IMR-90 (cell line): ENCODE results near the gene VASN. TPM values are rescaled to one million over a fixed set of nuclear protein-coding genes. Genes with fewer than 3 reads are reported as not detected.

Experiments used
- ATAC-seq: fragments of 200-7000 bp; cut with Tn5 transposase; 2 replicates; pipeline ENCODE4 v1.9.1; 2020; ENCODE audit warnings: low read depth, mild to moderate bottlenecking, moderate library complexity
- BruUV-seq: library from RNA; stranded (reverse); fragments of 400-500 nt; replicated peaks from 2 replicates; lab custom pipeline; 2021; lab: Mats Ljungman, UMichigan
- CTCF ChIA-PET: fragments of 300-600 bp; formaldehyde crosslinking; extraction: SDS; loops from one replicate; lab custom pipeline; 2021; ENCODE audit warnings: antibody characterized with exemption; lab: Yijun Ruan, JAX
- POLR2A ChIA-PET: fragments of 300-600 bp; sonication (Branson Sonifier 250); formaldehyde crosslinking; loops from one replicate; lab custom pipeline; 2022; ENCODE audit warnings: antibody characterized with exemption; ENCODE audit not compliant: unreplicated experiment; lab: Charles Lee
- DNase-seq: peaks from one replicate; pipeline ENCODE4 v3.0.0; 2013
- H2AFZ ChIP-seq: replicated peaks from 2 replicates; pipeline ENCODE3; 2013; ENCODE audit warnings: low read length, mild to moderate bottlenecking; ENCODE audit not compliant: poor library complexity
- H2AK5ac ChIP-seq: 2 replicates; pipeline ENCODE4 v1.6.1; 2013; ENCODE audit warnings: low read depth, low read length, inconsistent platforms
- H2AK9ac ChIP-seq: replicated peaks from 2 replicates; pipeline ENCODE3; 2013; ENCODE audit warnings: mild to moderate bottlenecking, low read depth, low read length, moderate library complexity; ENCODE audit not compliant: poor library complexity
- H2BK120ac ChIP-seq: 2 replicates; pipeline ENCODE4 v1.6.1; 2013; ENCODE audit warnings: low read depth, low read length, inconsistent platforms
- H2BK15ac ChIP-seq: 3 replicates; pipeline ENCODE4 v1.6.1; 2013; ENCODE audit warnings: low read depth, low read length, inconsistent platforms
- H2BK20ac ChIP-seq: 2 replicates; pipeline ENCODE4 v1.6.1; 2013; ENCODE audit warnings: low read depth, mild to moderate bottlenecking, inconsistent platforms, low read length, moderate library complexity
- H2BK5ac ChIP-seq: 2 replicates; pipeline ENCODE4 v1.6.1; 2013; ENCODE audit warnings: mild to moderate bottlenecking, low read depth, low read length, inconsistent platforms; ENCODE audit not compliant: poor library complexity, severe bottlenecking
- H3K14ac ChIP-seq: replicated peaks from 2 replicates; pipeline ENCODE4 v1.6.1; 2013; ENCODE audit warnings: low read depth, low read length, inconsistent platforms
- H3K18ac ChIP-seq: 2 replicates; pipeline ENCODE4 v1.6.1; 2013; ENCODE audit warnings: low read depth, low read length, control low read depth
- H3K23ac ChIP-seq: 2 replicates; pipeline ENCODE4 v1.6.1; 2013; ENCODE audit warnings: low read depth, low read length, inconsistent platforms
- H3K27ac ChIP-seq: 2 replicates; pipeline ENCODE4 v1.5.1; 2013; ENCODE audit warnings: mild to moderate bottlenecking, control low read depth, low read length; ENCODE audit not compliant: insufficient read depth
- H3K27me3 ChIP-seq: 2 replicates; pipeline ENCODE4 v1.6.1; 2013; ENCODE audit warnings: low read length; ENCODE audit not compliant: control insufficient read depth, insufficient read depth
- H3K36me3 ChIP-seq: 2 replicates; pipeline ENCODE4 v1.6.1; 2013; ENCODE audit warnings: low read length, mixed read lengths; ENCODE audit not compliant: control insufficient read depth, insufficient read depth
- H3K4ac ChIP-seq: 2 replicates; pipeline ENCODE4 v1.6.1; 2013; ENCODE audit warnings: low read depth, low read length, inconsistent platforms
- H3K4me1 ChIP-seq: 2 replicates; pipeline ENCODE4 v1.6.1; 2013; ENCODE audit warnings: low read length, mixed read lengths; ENCODE audit not compliant: control insufficient read depth, insufficient read depth
- H3K4me2 ChIP-seq: 2 replicates; pipeline ENCODE4 v1.6.1; 2013; ENCODE audit warnings: low read depth, mild to moderate bottlenecking, control low read depth, low read length, moderate library complexity
- H3K4me3 ChIP-seq: 2 replicates; pipeline ENCODE4 v1.5.1; 2013; ENCODE audit warnings: low read depth, mild to moderate bottlenecking, control low read depth, low read length, moderate library complexity; ENCODE audit not compliant: insufficient read depth
- H3K56ac ChIP-seq: 2 replicates; pipeline ENCODE4 v1.6.1; 2013; ENCODE audit warnings: low read length, inconsistent platforms; ENCODE audit not compliant: insufficient read depth; ENCODE audit errors: extremely low read depth
- H3K79me1 ChIP-seq, 2 experiments: 2 replicates each; pipeline ENCODE4 v1.6.1; 2013; ENCODE audit warnings: low read length in 2 of 2, inconsistent platforms in 1 of 2, low read depth in 1 of 2
- H3K9ac ChIP-seq: 2 replicates; pipeline ENCODE4 v1.6.1; 2013; ENCODE audit warnings: low read depth, low read length, control low read depth
- H3K9me1 ChIP-seq: 2 replicates; pipeline ENCODE4 v1.6.1; 2013; ENCODE audit warnings: low read length, inconsistent platforms; ENCODE audit not compliant: insufficient read depth
- H3K9me3 ChIP-seq: 2 replicates; pipeline ENCODE4 v1.6.1; 2013; ENCODE audit warnings: low read length; ENCODE audit not compliant: control insufficient read depth, insufficient read depth
- H4K20me1 ChIP-seq: 2 replicates; pipeline ENCODE4 v1.6.1; 2013; ENCODE audit warnings: low read length, inconsistent platforms; ENCODE audit not compliant: insufficient read depth
- H4K5ac ChIP-seq: 2 replicates; pipeline ENCODE4 v1.6.1; 2013; ENCODE audit warnings: mild to moderate bottlenecking, low read depth, low read length, control low read depth
- H4K8ac ChIP-seq, 2 experiments: 2 replicates each; pipeline ENCODE4 v1.6.1; 2013; ENCODE audit warnings: low read depth in 2 of 2, low read length in 2 of 2, control low read depth in 1 of 2, inconsistent platforms in 1 of 2
- H4K91ac ChIP-seq: 2 replicates; pipeline ENCODE4 v1.6.1; 2013; ENCODE audit warnings: low read depth, low read length, inconsistent platforms; ENCODE audit not compliant: insufficient read depth
- BHLHE40 ChIP-seq: fragments of 150-350 bp; IDR thresholded peaks from 2 replicates; pipeline ENCODE4 v1.6.1; 2016; ENCODE audit warnings: mild to moderate bottlenecking, low read depth, low read length
- CEBPB ChIP-seq: IDR thresholded peaks from 2 replicates; pipeline ENCODE4 v1.6.1; 2012; ENCODE audit warnings: low read depth, low read length, improper control_type of control experiment
- CHD1 ChIP-seq: IDR thresholded peaks from 2 replicates; pipeline ENCODE4 v1.6.1; 2012; ENCODE audit warnings: low read depth, low read length, improper control_type of control experiment
- CTCF ChIP-seq: conservative IDR thresholded peaks from 2 replicates; pipeline ENCODE4 v1.5.1; 2012; ENCODE audit warnings: mild to moderate bottlenecking, low read depth, low read length, improper control_type of control experiment
- ELK1 ChIP-seq: fragments of 150-350 bp; IDR thresholded peaks from 2 replicates; pipeline ENCODE4 v1.6.1; 2016; ENCODE audit warnings: low read depth, mild to moderate bottlenecking, low read length, moderate library complexity, borderline replicate concordance
- MAZ ChIP-seq: IDR thresholded peaks from 2 replicates; pipeline ENCODE4 v1.6.1; 2012; ENCODE audit warnings: low read depth, mild to moderate bottlenecking, low read length, improper control_type of control experiment, moderate library complexity, borderline replicate concordance
- MXI1 ChIP-seq: IDR thresholded peaks from 2 replicates; pipeline ENCODE4 v1.6.1; 2012; ENCODE audit warnings: low read depth, mild to moderate bottlenecking, low read length, moderate library complexity, borderline replicate concordance
- NFE2L2 ChIP-seq: fragments of 150-350 bp; IDR thresholded peaks from 2 replicates; pipeline ENCODE4 v1.6.1; 2016; ENCODE audit warnings: low read depth, mild to moderate bottlenecking, low read length
- POLR2A ChIP-seq: IDR thresholded peaks from 2 replicates; pipeline ENCODE4 v1.6.1; 2012; ENCODE audit warnings: mild to moderate bottlenecking, low read depth, low read length
- RAD21 ChIP-seq: IDR thresholded peaks from 2 replicates; pipeline ENCODE4 v1.6.1; 2012; ENCODE audit warnings: low read length, improper control_type of control experiment
- RCOR1 ChIP-seq: IDR thresholded peaks from 2 replicates; pipeline ENCODE4 v1.6.1; 2012; ENCODE audit warnings: mild to moderate bottlenecking, low read length, improper control_type of control experiment; ENCODE audit not compliant: insufficient replicate concordance
- RFX5 ChIP-seq: IDR thresholded peaks from 2 replicates; pipeline ENCODE4 v1.8.0; 2012; ENCODE audit warnings: low read depth, mild to moderate bottlenecking, low read length, moderate library complexity
- SMC3 ChIP-seq: fragments of 150-350 bp; IDR thresholded peaks from 2 replicates; pipeline ENCODE4 v1.6.1; 2016; ENCODE audit warnings: low read depth, mild to moderate bottlenecking, antibody characterized with exemption, low read length, moderate library complexity
- USF2 ChIP-seq: fragments of 150-350 bp; IDR thresholded peaks from 2 replicates; pipeline ENCODE4 v1.6.1; 2017; ENCODE audit warnings: mild to moderate bottlenecking, antibody characterized with exemption, low read length, low read depth
- whole genome bisulfite sequencing, 2 experiments: methylation state at CpG; one replicate each; pipeline versions ENCODE4 v1.1.5 to v1.1.7; 2013; ENCODE audit warnings: missing lambda C conversion rate in 2 of 2; ENCODE audit not compliant: insufficient read length in 1 of 2; ENCODE audit errors: extremely low coverage in 2 of 2; 5-methylcytosine and 5-hydroxymethylcytosine counted together
- dilution Hi-C: fragments of 300-500 bp; cut with HindIII; formaldehyde crosslinking; loops from one replicate; pipeline ENCODE4 v1.14.3; 2018; ENCODE audit warnings: low sequenced_read_pairs; ENCODE audit not compliant: unreplicated experiment
- in situ Hi-C: fragments of 300-500 bp; cut with MboI; formaldehyde crosslinking; loops from 3 replicates; pipeline ENCODE4 v1.14.3; 2019; ENCODE audit warnings: low sequenced_read_pairs, inconsistent platforms, mixed read lengths
- intact Hi-C: fragments of 100-400 bp; cut with micrococcal nuclease; formaldehyde crosslinking; loops from 2 replicates; pipeline ENCODE4 v1.10.0; 2022
- polyA plus RNA-seq, 3 experiments: library from polyadenylated mRNA; depleted of rRNA; stranded (reverse); fragments of >200 nt; gene quantifications; 2 replicates each; pipeline ENCODE4 v1.2.3, GENCODE V29; 2012; ENCODE audit warnings: low replicate concordance in 1 of 3
- total RNA-seq: library from RNA; depleted of rRNA; stranded (reverse); fragments of >200 nt; gene quantifications from 2 replicates; pipeline ENCODE4 v1.2.3, GENCODE V29; 2012

Gene VASN
- total and polyA plus RNA-seq, 2 of the 4 experiments (the other 2 are of a cell fraction), result 9.3 to 87.2 TPM

- dilution Hi-C loops (no loop called here), in situ Hi-C loops (no loop called here), intact Hi-C loops (no loop called here)
- Histone ChIP-seq H2BK20ac (no peak overlapping the region), H3K9ac (peak overlapping the region; percentile 60), H3K4me2 (peak overlapping the region; percentile 85), H3K79me1 (peaks cover 4 to 73% of the 10 kb centered on the region in 2 experiments; a peak in 3 of 4 replicates), H2AK5ac (peak overlapping the region; percentile 98), H2AK9ac (peak overlapping the region; percentile 88), H3K14ac (peak overlapping the region; percentile 58), H2BK5ac (peak overlapping the region; percentile 85), H4K20me1 (peaks cover 93% of the 10 kb centered on the region), H2AFZ (peak overlapping the region; percentile 83), H3K4me1 (peaks cover 36% of the 10 kb centered on the region), H4K91ac (peak overlapping the region; percentile 90), H3K56ac (0 out of 2 replicates have a peak overlapping the region, but pooled peaks have one; percentile 34), H4K8ac (peak overlapping the region; percentile 38 to 74), H3K36me3 (peaks cover 37% of the 10 kb centered on the region), H2BK120ac (peak overlapping the region; percentile 84), H3K4me3 (peak overlapping the region; percentile 12), H3K9me3 (no peaks in the 10 kb centered on the region), H3K18ac (peak overlapping the region; percentile 78), H3K27me3 (no peaks in the 10 kb centered on the region), H3K23ac (peak overlapping the region; percentile 69), H2BK15ac (peak overlapping the region; percentile 71; the same call in 2 of the 3 replicates), H3K4ac (peak overlapping the region; percentile 97), H4K5ac (peak overlapping the region; percentile 48; the same call in 1 of the 2 replicates), H3K9me1 (peaks cover 14% of the 10 kb centered on the region), H3K27ac (peak overlapping the region; percentile 94)
- WGBS, 2 experiments, result 2% methylated on average over 18 of the region's 31 CpGs; no CpG with 5 or more reads in 1 of the 2 experiments
- no TSS peak for BruUV-seq
- CTCF ChIA-PET, result no interaction called here
- POLR2A ChIA-PET, result no interaction called here
- DNase-seq, result peak; percentile 84
- ATAC-seq, result peak; percentile 13
- TF ChIP-seq ELK1, result no peak
- peak; percentile 52 for TF ChIP-seq MAZ
- no peak for TF ChIP-seq RFX5
- TF ChIP-seq RCOR1, result no peak
- TF ChIP-seq CEBPB, result no peak
- peak; percentile 68 for TF ChIP-seq POLR2A
- peak; percentile 32; the same call in 1 of the 2 replicates for TF ChIP-seq BHLHE40
- TF ChIP-seq USF2, result peak; percentile 81
- TF ChIP-seq MXI1, result no peak
- TF ChIP-seq NFE2L2, result no peak
- TF ChIP-seq RAD21, result no peak
- no peak for TF ChIP-seq CTCF
- TF ChIP-seq SMC3, result no peak
- no peak for TF ChIP-seq CHD1
Measured at GRCh38 chr16:4376126-4376892, 4.7 kb downstream of the VASN start.
